Lung (tissue), 13 donors: Measurements from ENCODE around the gene TIRAP. TPM values are rescaled to one million over a fixed set of nuclear protein-coding genes. Genes with fewer than 3 reads are reported as not detected.

Experiments
- ATAC-seq: fragments of 200-7000 bp; cut with Tn5 transposase; one replicate; pipeline ENCODE4 v1.9.1; 2020; ENCODE audit warnings: moderate number of reproducible peaks; ENCODE audit not compliant: insufficient read depth, low FRiP score
- DNase-seq, 3 donors: peaks; one replicate each; pipeline ENCODE4 v3.0.0-alpha.2; 2013 to 2017
- H3K27ac ChIP-seq, 2 donors: one replicate each; pipeline ENCODE4 v1.5.1; 2013; ENCODE audit warnings: mild to moderate bottlenecking in 2 of 2, moderate library complexity in 2 of 2, control low read depth in 1 of 2, inconsistent platforms in 1 of 2, low read depth in 1 of 2, low read length in 1 of 2
- H3K27me3 ChIP-seq, 3 donors: one replicate each; pipeline ENCODE4 v1.5.1; 2013; ENCODE audit warnings: low read length in 2 of 3; ENCODE audit not compliant: control insufficient read depth in 3 of 3, insufficient read depth in 3 of 3
- H3K36me3 ChIP-seq, 4 donors: one replicate each; pipeline ENCODE4 v1.5.1; 2013; ENCODE audit warnings: low read length in 4 of 4, mild to moderate bottlenecking in 1 of 4, moderate library complexity in 1 of 4; ENCODE audit not compliant: control insufficient read depth in 4 of 4, insufficient read depth in 4 of 4
- H3K4me1 ChIP-seq, 5 donors: one replicate each; pipeline ENCODE4 v1.5.1; 2013; ENCODE audit warnings: low read length in 5 of 5, mild to moderate bottlenecking in 2 of 5, moderate library complexity in 1 of 5; ENCODE audit not compliant: control insufficient read depth in 5 of 5, insufficient read depth in 5 of 5
- H3K4me3 ChIP-seq: one replicate; pipeline ENCODE4 v1.5.1; 2013; ENCODE audit warnings: mild to moderate bottlenecking, control low read depth, moderate library complexity
- H3K9ac ChIP-seq, 2 donors: one replicate each; pipeline ENCODE4 v1.5.1; 2013; ENCODE audit warnings: low read length in 2 of 2, control low read depth in 1 of 2; ENCODE audit not compliant: insufficient read depth in 1 of 2
- H3K9me3 ChIP-seq, 4 donors: one replicate each; pipeline ENCODE4 v1.5.1; 2013; ENCODE audit warnings: low read length in 3 of 4, mild to moderate bottlenecking in 1 of 4, moderate library complexity in 1 of 4; ENCODE audit not compliant: control insufficient read depth in 4 of 4, insufficient read depth in 3 of 4
- CTCF ChIP-seq: IDR thresholded peaks from 2 replicates; pipeline ENCODE4 v1.5.1; 2012; ENCODE audit warnings: mild to moderate bottlenecking; ENCODE audit errors: control extremely low read depth, extremely low read depth
- WGBS, 2 donors: extraction: QIAGEN DNeasy Blood & Tissue Kit; methylation state at CpG; one replicate each; pipeline ENCODE4 v1.1.7; 2013; 5-methylcytosine and 5-hydroxymethylcytosine counted together
- polyA plus RNA-seq, 2 donors: library from polyadenylated mRNA; stranded (reverse); fragments of 200-250 nt; gene quantifications; one replicate each; pipeline ENCODE4 v1.2.1, GENCODE V29; 2013
- small RNA-seq: library from RNA; depleted of rRNA; stranded (forward); fragments of <200 nt; gene quantifications from one replicate; pipeline ENCODE3, GENCODE V24; 2014; ENCODE audit warnings: low replicate concordance
- total RNA-seq, 2 donors: library from RNA; depleted of rRNA in 1 of 2; stranded (reverse); fragments of >200 nt in 1 of 2; gene quantifications; one replicate each; pipeline ENCODE4 v1.2.1, GENCODE V29; 2014 to 2021
- donor health status: control.
- donor health status: control.
- donor health status: Bipolar disorder and iron deficiency.
- donor health status: healthy.
- donor health status: DM: yes; HTN: yes; CAD: no.

Gene TIRAP
- total and polyA plus RNA-seq, 4 donors = 5.5 to 12.5 (median 9.7) TPM

- no peak overlapping the region for H3K27ac ChIP-seq
- DNase-seq = no peak
- H3K9ac ChIP-seq = no peak overlapping the region
- 96 to 97% methylated on average over 15 to 16 of the region's 16 CpGs for WGBS, 2 donors
- no peak for TF ChIP-seq CTCF
- ATAC-seq = no peak
- no peaks in the 10 kb centered on the region for H3K9me3 ChIP-seq
- H3K4me3 ChIP-seq = no peak overlapping the region
- no peaks in the 10 kb centered on the region for H3K27me3 ChIP-seq
- H3K4me1 ChIP-seq = peaks cover 5 to 35% (median 9%) of the 10 kb centered on the region in 5 donors
- peaks cover 0 to 25% (median 17%) of the 10 kb centered on the region in 4 donors for H3K36me3 ChIP-seq
Measured at GRCh38 chr11:126343051-126343450, 60.2 kb downstream of the TIRAP start.

Small RNAs within 50 kb of the gene (small RNA-seq; reads per million reads assigned to genes)
- not detected for gene RN7SL351P

Other genes starting within 250 kb of the TIRAP start
- gene CDON, start 220.2 kb upstream of the TIRAP start, total RNA-seq = 10 to 100 TPM; 17.8 to 25.6 TPM
- gene CDON, start 220.2 kb upstream of the TIRAP start, polyA plus RNA-seq = 1 to 10 TPM; 1.5 to 1.9 TPM
- gene RPUSD4, start 71.4 kb upstream of the TIRAP start, total RNA-seq = 10 to 100 TPM; 25.2 to 27.8 TPM
- gene RPUSD4, start 71.4 kb upstream of the TIRAP start, polyA plus RNA-seq = 10 to 100 TPM; 13.3 to 14.3 TPM
- 10 to 100 TPM; 23.0 to 24.3 TPM for gene FAM118B, start 71.3 kb upstream of the TIRAP start, total RNA-seq
- 10 to 100 TPM; 10.8 to 18.4 TPM for gene FAM118B, start 71.3 kb upstream of the TIRAP start, polyA plus RNA-seq
- gene SRPRA, start 14.2 kb upstream of the TIRAP start, total RNA-seq = 100 to 1,000 TPM in 1 of 2 donors, 10 to 100 TPM in 1; 51.7 to 145 TPM
- 100 to 1,000 TPM in 1 of 2 donors, 10 to 100 TPM in 1; 57.5 to 107 TPM for gene SRPRA, start 14.2 kb upstream of the TIRAP start, polyA plus RNA-seq
- 10 to 100 TPM; 18.0 to 28.4 TPM for gene FOXRED1, start 13.9 kb upstream of the TIRAP start, total RNA-seq
- 10 to 100 TPM; 19.3 to 22.2 TPM for gene FOXRED1, start 13.9 kb upstream of the TIRAP start, polyA plus RNA-seq
- gene DCPS, start 21.0 kb downstream of the TIRAP start, total RNA-seq = 10 to 100 TPM; 10.7 to 20.4 TPM
- 10 to 100 TPM; 20.4 to 26.3 TPM for gene DCPS, start 21.0 kb downstream of the TIRAP start, polyA plus RNA-seq
- 10 to 100 TPM; 31.5 to 31.9 TPM for gene ST3GAL4, start 72.6 kb downstream of the TIRAP start, total RNA-seq
- gene ST3GAL4, start 72.6 kb downstream of the TIRAP start, polyA plus RNA-seq = 10 to 100 TPM; 23.6 to 38.3 TPM